Activated CD8-positive, alpha-beta memory T cell treated with anti-CD3 and anti-CD28 coated beads, Interleukin-2, amount 50 U/mL, for 1 hour (primary cell): ENCODE results near the gene MLLT1.

ENCODE experiments used
- DNase-seq: peaks from one replicate; pipeline ENCODE4 v3.0.0-alpha.2; 2020; ENCODE audit errors: extremely low read depth

Gene MLLT1

DNA sequence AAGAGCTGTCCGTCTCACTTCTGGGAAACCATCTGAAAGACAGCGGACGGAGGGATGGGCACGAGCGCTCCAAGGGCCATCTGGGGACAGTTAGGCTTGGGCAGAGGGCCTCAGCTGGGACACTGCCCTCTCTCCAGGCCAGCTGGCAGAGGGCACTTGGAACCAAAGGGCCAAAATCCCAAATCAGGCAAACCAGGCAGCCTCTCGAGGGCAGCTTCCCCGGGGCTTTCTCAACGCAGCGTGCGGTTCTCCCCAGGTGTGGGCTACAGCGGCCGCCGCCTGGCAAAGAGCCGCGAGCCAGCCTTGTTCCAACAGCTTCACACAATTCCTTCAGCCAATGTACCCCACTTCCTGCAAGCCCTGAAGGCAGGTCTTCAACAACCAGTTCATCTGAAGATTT, 5.0 kb downstream of the MLLT1 start:
- no peak for DNase-seq

DNA sequence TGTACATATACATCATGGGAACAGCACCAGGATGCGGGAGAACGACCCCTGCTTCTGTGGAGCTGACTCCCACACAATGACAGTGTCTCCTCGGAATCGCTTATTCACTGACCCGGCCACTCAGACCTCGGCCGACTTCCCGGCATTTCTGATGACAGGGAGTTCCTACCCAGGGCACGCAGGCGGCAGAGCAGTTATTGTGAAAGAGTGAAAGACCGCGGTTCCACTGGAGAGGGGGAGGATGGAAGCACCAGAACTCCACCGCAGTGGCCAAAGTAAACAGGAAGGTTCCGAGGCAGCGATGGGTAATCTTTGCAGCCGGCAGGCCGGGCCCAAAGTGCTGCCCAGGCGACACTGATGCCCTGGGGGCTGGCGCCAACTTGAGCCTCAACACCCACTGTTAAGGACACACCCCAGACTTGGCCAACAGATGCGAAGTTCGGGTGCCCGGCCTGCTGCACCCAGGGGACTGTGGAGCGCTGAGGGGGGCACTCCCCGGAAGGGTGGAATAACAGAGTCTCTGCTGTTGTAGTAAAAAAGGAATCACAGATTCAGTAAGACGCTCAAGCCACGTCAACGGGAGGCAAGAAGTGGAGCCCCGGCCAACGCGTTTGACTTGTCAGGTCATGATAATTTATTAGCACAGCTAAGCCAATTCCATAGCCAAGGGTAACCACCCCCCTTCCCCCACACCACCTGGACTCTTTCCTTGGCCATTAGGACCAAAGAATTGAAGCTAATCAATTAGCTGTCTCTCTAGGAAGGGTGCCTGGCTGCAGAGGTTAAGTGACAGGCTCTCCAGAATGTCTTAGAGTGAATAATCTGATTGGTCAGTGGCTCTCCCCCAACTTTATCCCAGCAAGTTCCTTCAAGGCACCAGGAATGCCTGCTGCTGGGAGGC, 5.8 kb downstream of the MLLT1 start:
- DNase-seq = no peak

DNA sequence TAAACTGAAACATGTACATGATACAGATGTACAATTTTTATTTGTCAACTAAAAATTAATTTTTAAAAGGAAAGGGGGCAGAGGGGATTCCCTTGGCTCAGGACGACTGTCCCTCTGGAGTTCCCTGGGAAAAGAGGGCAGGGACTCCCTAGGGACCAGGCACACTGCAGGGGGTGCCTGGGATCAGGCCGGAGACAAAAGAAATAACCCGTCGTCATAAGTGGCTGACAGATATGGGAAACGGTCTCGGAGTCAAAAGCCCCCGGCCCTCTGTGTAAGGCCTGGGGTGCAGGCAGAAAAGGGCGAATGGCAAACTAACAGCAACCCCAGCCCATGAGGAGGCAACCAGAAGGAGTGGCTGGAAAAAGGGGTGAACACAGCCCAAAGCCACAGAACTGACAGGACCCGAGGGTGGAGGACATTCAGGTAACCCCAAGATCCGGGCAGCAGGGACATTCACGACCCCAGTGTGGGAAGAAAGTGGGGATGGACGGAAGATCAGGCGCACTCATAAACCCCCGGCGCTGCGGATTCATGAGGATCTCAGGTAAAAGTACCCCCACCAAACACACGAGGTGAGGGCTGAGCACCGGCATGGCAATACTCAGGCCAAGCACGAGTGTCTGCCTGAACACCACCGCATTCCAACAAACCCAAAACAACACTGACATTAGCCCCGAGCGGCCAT, 6.7 kb downstream of the MLLT1 start:
- no peak for DNase-seq

DNA sequence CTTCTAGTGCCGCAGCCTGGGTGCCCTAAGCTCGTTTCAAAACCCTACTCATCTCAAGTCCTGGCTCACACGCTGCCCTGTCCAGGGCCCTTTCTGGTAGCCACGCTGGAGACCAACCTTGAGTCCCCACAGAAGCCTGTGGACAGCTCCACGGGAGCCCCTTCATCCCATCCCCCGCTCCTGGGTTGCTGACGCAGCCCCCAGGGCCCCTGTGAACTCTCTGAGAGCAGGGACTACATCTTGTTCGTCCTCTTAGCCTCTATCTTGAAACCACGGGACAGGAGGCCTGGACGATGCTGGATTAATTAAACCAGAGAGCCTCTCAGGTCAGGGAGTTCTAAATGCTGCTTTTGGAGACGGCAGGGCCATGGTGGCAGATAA, 7.4 kb downstream of the MLLT1 start:
- DNase-seq = no peak

DNA sequence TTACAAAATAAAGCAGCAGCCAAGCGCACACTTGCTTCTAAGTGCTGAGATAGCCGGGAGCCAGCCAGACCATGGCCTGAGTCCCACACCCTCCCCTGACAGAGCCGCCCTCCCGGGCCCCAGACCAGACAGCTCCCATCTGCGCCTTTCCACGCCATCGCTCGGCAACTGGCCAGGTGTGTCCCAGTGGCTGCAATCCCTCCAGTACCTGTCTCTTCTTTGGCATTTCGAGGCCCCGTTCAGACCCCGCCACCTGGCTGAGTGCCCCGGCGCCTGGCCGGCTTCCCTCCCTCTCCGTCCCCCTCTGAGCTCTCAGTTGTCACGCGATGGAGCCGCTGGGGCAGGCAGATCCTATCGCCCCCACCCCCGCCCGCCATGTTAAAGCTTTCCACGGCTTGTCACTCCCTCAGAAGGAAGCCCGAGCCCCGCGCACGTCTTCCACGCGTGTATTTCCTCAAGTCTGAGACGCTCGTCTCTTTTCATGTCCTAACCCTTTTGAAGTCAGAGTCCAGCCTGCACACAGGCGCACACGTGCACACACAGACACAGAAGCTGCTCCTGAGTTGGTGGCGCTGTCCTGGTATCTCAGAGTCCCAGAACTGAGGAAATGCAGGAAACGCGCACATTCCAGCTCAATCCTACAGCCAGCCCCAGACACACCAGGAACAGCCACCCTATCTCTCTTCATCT, 7.9 kb downstream of the MLLT1 start:
- DNase-seq = no peak

DNA sequence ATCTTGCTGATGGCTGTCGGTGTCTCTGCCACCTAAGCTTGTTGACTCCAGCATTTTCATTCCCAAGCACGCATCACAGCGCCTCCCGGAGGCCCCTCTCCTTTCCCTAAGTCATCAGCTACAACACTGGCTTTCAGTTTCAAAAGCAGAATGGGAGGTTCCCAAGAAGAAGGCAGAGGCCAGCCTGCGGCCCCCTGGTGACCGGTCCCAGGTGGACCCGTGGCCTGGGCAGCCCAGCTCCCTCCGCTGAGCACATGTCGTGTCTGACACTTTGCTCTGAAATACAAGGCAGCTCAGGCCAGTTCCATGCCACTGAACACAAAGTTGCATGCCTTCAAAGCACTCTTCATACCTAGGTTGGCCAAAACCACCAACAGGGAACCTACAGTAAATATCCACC, 8.5 kb downstream of the MLLT1 start:
- DNase-seq = no peak

DNA sequence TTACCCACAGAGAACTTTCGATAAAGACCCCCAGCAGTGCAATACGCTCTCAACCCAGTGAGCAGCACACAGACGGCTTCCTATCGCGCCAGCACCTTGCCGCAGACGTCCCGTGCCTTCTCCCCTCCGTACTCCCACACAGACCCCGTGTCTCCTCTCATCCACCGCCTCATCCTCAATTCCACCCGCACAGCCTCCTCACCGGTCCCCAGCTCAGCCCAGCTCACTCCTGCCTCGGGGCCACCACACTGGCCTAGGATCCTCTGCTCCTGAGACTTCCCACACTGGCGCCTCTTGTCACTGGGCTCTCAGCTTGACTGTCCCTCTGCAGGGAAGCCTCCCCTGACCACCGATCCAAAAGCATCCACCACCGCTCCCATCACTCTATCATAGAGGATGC, 9.0 kb downstream of the MLLT1 start:
- no peak for DNase-seq

DNA sequence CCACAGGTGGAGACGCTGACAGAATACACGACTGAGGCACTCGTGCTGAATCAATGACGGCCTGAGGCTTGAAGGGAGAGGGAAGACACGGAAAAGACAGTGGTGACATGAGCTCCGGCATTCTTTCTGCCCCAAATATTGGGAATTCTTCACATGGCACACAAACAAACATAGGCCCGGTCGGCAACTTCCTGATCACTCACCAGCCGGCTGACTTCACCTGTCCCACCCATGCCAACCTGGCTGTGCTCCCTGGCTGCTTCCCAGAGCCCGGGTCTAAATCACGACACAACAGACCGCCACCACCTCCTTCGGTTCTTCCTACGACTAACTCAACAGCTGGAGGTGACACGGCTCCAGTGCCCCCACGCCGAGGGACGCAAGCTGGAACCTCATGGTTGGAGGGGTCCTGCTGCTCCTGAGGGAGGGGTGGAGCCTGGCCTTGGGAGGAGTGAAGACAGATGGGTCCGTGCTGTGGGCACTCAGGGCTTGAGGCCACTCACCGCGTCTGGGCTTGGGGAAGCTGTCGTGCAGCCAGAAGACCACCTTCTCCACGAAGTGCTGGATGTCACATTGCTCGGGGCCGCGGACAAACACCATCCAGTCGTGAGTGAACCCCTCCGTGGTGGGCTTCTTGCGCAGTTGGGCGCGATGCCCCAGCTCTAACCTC, 9.6 kb downstream of the MLLT1 start:
- DNase-seq = no peak

DNA sequence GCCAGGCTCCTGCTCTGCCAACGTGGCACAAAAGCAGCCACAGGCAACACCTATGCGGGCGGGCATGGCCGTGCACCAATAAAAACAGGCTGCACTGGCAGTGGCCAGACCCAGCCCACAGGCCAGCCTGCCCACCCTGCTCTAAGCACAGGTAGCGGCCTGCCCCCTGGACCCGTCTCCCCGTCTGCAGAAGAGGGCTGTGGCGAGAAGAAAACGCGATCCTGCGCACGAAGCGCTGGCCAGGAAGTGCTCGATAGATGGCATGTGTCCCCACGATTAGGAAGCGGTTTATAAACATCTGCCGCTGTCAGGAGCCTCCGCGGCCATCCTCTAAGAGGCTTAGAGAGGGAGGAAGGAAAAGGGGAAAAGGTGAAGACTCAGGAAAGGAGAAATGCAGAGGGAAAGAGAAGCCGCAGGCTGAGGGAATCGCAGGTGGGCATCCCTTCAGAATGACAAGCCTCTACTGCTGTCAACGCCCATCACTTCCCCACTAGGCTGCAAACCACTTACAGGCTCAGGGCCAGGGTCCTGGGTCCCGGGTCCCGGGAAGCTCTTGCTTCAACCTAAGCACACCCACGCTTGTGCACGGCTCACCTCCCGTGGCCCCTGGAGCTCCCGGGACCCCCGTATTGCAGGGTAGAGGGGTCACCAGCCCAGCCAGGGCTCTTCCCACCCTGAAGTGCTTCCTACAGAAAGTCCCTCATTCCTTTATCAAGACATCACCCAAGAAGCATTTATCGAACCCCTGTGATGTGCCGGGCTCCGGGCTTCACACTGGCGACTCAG, 10.5 kb downstream of the MLLT1 start:
- DNase-seq = no peak

DNA sequence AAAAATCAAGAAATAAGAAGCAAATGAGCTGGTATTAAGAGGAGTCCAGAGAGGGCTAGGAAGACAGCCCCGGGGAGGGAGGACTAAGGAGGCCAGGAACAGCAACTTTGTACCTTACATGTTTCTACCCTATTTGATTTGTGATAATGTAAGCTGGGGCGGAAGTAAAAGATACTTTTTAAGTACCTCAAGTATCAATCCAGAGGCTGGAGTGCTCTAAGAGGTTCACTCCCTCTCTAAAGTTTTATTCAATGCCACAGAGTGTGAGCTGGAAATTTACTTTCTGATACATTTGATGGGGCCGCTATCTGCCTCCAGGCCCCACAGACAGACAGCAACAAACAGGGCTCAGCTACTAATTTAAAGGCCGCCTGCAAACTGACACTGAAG, 11.4 kb downstream of the MLLT1 start:
- DNase-seq = no peak

DNA sequence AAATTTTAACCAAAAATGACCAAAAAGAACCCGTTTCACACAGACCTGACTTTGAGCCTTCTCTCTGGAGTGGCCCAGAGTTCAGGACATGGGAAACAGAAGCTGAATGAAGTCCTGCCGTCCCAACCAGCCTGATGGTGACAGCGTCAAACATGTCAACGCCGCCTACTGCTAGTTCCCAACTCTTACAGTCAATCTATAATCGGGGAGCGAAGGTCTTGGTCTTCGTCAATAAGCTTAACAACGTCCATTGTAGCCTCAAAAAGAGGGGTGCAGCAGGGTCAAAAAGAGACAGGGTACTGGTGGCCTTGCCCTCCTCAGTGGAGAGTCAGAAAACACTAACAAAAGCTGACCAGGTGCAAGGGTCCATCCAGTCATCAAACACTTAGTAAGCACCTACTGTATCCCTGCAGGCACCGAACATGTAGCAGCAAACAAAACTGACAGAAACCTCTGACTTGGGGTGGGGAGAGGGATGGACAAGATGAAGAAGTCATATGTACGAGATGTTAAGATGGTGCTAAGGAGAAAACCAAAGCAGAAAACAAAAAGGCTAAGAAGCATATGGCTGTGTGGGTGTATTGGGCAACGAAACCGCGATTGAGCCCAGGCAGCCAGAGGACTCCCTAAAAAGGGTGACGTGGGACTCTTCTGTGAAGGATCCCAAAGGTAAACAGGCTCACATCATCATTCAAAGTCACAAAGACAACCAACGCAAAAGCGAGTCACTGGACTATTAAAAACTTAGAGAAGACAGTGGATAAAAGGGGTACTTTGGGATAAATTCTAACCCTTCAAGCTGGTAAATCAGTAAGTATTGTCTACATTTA, 12.0 kb downstream of the MLLT1 start:
- no peak for DNase-seq

DNA sequence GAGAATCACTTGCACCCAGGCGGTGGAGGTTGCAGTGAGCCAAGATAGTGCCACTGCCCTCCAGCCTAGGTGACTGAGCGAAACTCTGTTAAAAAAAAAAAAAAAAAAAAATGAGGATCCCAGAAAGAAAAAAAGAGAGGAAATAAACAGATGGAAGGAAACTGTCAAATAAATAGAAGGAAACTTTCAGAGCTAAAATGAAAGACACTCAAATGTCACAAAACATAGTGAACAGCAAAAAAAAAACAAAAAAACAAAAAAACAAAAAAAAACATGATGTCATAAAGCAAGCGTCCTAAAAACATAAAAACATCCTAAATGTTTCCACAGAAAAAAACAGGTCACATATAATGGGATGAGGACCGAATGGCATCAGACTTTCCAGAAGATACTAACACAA, 15.0 kb downstream of the MLLT1 start:
- DNase-seq = no peak

DNA sequence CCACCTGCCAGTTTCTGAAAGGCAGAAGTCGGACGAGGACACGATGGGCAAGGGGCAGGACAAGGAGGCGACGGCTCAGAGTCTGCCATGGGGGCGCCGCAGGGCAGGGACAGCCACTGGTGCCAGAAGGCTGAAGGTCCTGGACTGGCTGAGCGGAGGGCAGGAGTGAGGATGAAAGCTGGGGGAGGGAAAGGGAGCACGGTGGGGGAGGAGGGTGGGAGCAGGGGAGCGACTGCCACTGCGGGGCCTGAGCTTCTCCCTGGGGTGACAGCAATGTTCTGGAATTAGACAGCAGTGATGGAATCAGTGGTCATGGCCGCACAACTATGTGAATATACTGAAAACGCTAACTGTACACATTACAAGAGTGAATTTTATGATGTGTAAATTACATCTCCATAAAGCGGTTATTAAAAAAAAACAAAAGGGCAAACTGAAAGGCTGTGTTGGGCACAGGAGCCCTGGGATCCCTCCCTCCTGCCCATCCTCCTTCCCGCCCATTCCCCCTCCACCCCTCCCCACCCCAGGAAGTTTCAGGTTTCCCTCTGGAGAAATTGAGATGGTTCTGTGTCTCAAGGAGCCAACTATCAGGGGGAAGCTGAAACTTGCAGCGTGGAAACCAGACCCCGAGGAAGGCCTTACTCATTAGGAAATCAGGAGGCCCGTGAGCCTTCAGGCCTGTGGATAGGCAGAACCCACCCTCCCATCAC, 15.9 kb downstream of the MLLT1 start:
- DNase-seq = no peak

DNA sequence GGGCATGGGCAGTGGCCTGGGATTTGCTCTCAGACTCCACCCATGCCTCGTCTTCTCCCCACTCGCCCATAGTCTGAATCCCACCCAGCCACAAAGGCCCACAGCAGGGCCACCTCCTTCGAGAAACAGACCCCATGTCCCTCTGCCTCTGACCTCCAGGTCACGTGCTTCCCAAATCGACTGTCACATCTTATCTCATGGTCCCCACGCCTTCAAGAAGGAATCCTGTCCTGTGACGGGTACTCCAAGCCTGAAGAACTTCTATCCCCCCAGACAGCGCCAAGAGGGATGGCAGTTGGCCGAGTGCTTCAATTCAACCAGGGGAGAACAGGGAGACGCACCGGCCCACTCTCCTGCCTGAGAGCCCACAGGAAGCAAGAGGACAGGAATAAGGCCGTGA, 16.5 kb downstream of the MLLT1 start:
- no peak for DNase-seq

DNA sequence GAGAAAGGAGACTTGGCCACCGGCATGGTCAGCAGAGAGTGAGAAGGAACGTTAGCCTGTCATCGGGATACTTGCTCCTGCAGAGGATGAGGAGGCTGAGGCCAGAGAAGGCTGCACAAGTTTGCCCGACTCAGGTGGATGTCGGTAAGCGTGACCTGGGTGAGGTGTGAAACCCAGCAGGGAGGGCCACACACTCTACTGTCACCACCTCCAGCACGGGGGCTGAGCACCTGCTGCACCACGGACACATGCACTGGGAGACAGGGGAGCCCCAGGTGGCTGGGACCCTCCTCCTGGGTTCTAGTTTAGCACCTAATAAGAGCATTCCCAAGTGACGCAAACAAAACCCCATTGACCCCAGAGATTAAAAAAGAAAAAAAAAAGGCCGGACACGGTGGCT, 17.3 kb downstream of the MLLT1 start:
- DNase-seq = no peak

DNA sequence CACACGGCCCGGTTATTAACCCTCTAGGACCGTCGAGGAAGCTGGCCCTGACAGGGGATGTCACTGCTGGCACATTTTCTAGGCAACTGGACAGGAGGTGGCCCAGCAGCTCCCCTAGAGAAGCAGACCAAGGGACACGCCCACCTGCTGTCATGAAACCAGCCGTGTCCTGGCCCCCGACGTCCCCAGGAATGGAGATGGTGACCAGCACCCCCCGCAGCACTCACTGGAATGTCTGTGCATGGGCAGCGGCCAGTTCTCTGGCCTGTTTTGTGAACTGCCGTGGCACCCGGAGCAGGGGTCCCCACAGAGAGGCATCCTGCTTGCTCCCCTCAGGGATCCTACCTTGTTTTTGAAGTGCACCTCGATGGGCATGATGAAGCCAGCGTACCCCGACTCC, 17.9 kb downstream of the MLLT1 start:
- no peak for DNase-seq

DNA sequence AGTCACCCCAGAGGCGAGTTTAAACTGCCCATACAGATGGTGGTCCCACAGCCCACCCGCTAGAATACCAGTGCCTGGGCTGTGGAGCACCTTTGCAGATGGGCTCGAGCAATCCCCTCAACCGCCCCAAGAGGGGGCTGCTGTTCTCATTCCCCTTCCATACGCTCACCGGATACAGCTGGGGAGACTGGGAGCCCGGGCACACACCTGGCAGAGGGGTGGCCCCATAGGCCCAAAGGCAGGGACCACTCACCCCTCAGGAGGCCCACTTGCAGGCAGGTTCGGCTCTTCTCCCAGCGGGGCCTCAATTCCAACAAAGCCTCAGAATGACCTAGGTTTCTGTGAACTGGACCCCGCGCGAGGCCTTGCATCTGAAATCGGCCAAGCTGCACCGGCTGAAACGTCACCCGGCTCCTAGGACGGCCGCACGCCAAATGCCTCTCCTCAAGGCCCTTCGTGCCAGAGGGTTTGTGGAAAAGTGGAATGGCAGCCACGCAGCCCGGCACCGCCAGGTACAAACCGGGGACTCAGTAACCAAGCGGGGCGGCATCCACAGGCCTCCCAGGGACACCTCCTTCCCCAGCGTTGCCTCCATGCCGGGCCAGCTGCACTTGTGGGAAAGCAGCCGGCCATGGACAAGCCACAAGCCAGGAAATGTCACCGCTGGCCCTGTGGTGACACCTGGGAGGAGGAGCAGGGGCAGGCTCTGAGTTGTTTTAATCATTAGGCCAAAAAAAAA, 18.7 kb downstream of the MLLT1 start:
- DNase-seq = no peak

DNA sequence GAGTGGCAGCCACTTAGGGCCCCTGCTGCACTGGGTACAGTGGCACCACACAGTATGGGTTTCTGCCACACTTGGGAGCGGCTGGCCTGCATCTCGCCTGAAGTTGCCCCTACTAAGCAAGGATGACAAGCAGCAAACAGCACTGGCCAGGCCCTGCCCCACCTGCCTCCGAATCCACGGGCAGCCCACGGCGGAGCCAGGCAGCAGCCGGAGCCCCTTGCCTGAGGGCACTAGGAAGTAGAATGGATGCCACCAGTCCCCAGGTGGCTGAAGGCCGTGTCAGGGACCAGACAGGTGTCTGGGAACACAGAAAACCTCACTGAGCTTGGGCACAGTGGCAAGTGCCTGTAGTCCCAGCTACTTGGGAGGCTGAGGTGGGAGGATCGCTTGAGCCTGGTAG, 19.4 kb downstream of the MLLT1 start:
- DNase-seq = no peak

DNA sequence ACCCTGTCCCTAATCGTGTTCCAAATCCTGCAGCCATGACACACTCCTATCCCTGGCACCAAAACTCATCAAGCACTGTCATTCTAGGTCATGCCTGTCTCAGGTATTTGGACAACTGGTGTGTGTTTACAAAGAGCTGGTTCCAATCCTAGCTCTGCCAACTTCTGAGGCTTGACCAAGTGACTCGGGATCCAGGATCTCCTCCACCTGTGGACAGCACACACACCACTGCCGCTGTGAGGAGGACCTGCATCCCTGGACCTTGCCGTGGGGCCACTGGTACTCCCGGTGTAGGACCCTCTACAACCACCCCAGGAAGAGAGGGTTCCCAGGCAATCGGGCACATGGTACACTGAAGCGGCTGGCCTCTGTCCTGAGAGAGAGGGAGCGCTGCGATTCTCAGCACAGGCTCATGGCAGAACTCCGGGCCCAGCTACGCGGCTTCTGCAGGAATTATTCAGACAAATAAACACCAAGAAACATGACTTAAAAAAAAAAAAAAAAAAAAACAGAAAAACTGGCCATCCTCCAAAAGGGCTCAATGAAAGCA, 20.4 kb downstream of the MLLT1 start:
- DNase-seq = no peak
